Activated CD8-positive, alpha-beta memory T cell treated with anti-CD3 and anti-CD28 coated beads, Interleukin-2, amount 50 U/mL, for 4 hours (primary cell): ENCODE results near the gene TRPM2.

Experiments used
- DNase-seq: peaks from one replicate; pipeline ENCODE4 v3.0.0-alpha.2; 2020

Gene TRPM2

DNA sequence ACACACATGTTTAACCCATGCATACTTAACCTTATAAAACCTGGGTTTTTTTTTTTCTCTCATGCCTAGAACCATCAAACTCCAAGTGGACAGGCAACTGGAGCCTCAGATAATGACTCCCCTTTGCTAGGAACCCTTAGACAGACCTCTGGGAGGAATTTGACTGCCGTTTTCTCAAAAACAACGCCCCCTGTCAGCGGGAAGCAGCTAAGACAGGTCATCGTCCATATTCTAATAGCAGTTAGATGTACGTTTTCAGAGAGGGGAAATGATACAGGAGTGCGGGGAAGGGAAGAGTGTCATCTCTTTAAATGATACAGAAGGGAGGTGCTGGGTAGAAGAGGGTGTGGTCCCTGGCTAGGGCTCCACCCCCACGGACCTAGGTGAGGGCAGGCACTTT lies 136.5 kb downstream of the TRPM2 start:
- no peak for DNase-seq

DNA sequence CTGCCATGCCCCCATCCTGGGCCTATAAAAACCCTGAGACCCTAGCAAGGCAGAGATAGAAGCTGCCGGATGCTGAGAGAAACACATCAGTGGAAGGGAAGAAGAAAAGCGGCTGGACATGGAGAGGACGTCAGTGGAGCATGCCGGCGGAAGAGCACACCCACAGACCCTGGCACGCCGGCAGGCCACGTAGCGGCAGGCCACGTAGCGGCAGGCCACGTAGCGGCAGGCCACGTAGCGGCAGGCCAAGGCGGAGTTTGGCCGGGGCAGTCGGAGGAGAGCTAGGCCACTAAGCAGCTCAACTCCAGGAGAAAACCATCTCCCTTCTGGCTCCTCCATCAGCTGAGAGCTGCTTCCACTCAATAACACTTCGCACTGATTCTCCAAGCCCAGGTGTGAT lies 137.0 kb downstream of the TRPM2 start:
- DNase-seq: no peak

DNA sequence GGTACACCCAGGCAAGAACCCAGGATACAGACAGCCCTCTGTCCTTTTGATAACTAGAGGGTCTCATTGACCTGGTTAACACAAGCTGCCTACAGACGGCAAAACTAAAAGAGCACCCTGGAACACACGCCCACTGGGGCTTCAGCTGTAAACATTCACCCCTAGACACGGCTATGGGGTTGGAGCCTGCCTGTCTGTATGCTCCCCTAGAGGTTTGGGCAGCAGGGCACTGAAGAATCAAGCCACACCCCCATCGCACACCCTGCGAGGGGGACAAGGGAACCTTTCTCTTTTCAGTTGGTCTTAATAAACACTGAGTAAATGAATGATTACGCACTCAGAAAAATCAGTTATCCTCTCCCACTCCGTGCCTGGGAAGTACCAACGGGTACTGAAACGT lies 137.4 kb downstream of the TRPM2 start:
- no peak for DNase-seq
